Endothelial cell (in vitro differentiated cells): ENCODE results near the gene FGF5. TPM values are rescaled to one million over a fixed set of nuclear protein-coding genes. Genes with fewer than 3 reads are reported as not detected.
"Not testable (repeated sequence)": the region's sequence is repeated elsewhere in the genome, so short reads cannot be mapped to it uniquely, and the experiment has no call there.

Source experiments
- DNase-seq: peaks from one replicate; pipeline ENCODE4 v3.0.0; 2021; ENCODE audit warnings: low spot score
- H3K27ac Mint-ChIP-seq: one replicate; pipeline ENCODE4 v1.8.0; 2021; ENCODE audit warnings: mixed read lengths, inconsistent platforms; ENCODE audit not compliant: unreplicated experiment
- H3K27me3 Mint-ChIP-seq: one replicate; pipeline ENCODE4 v1.8.0; 2021; ENCODE audit warnings: mild to moderate bottlenecking, moderate library complexity, mixed read lengths, inconsistent platforms; ENCODE audit not compliant: unreplicated experiment
- H3K36me3 Mint-ChIP-seq: one replicate; pipeline ENCODE4 v1.8.0; 2021; ENCODE audit warnings: mild to moderate bottlenecking, low read depth, mixed read lengths, inconsistent platforms; ENCODE audit not compliant: unreplicated experiment
- H3K4me1 Mint-ChIP-seq: one replicate; pipeline ENCODE4 v1.8.0; 2021; ENCODE audit warnings: mild to moderate bottlenecking, mixed read lengths, inconsistent platforms; ENCODE audit not compliant: unreplicated experiment
- H3K4me3 Mint-ChIP-seq: one replicate; pipeline ENCODE4 v1.8.0; 2021; ENCODE audit warnings: mild to moderate bottlenecking, mixed read lengths, inconsistent platforms; ENCODE audit not compliant: unreplicated experiment
- H3K9me3 Mint-ChIP-seq: one replicate; pipeline ENCODE4 v1.8.0; 2021; ENCODE audit warnings: mixed read lengths, inconsistent platforms; ENCODE audit not compliant: unreplicated experiment
- CTCF ChIP-seq: fragments of 200-600 bp; sonication (generic); IDR thresholded peaks from one replicate; pipeline ENCODE4 v1.5.0; 2021; ENCODE audit warnings: antibody characterized with exemption; ENCODE audit not compliant: unreplicated experiment
- total RNA-seq: library from RNA; stranded (reverse); fragmentation: NEBNext Ultra II Directional; extraction: Animal tissue kit (Norgen Biotek cat#: 25700); gene quantifications from one replicate; pipeline ENCODE4 v1.2.1, GENCODE V29; 2021; ENCODE audit not compliant: unreplicated experiment

FGF5 gene
- total RNA-seq, 1 donor from 2014 or later = not detected

- no peaks in the 10 kb centered on the region for H3K9me3 Mint-ChIP-seq
- H3K4me1 Mint-ChIP-seq = no peaks in the 10 kb centered on the region
- no peak overlapping the region for H3K27ac Mint-ChIP-seq
- TF ChIP-seq CTCF = no peak
- peaks cover 1% of the 10 kb centered on the region for H3K27me3 Mint-ChIP-seq
- no peak for DNase-seq
- no peaks in the 10 kb centered on the region for H3K36me3 Mint-ChIP-seq
- no peak overlapping the region for H3K4me3 Mint-ChIP-seq
Measured at GRCh38 chr4:80313627-80314026, 47.2 kb downstream of the FGF5 start.

- not testable (repeated sequence) for H3K9me3 Mint-ChIP-seq, H3K4me1 Mint-ChIP-seq, H3K4me3 Mint-ChIP-seq, DNase-seq, H3K36me3 Mint-ChIP-seq, H3K27ac Mint-ChIP-seq, H3K27me3 Mint-ChIP-seq
Measured at GRCh38 chr4:80315848-80316247, 49.4 kb downstream of the FGF5 start.

GRCh38 chr4:80321341-80321740 is 54.9 kb downstream of the FGF5 start:
- DNase-seq = no peak
- no peak overlapping the region for H3K27ac Mint-ChIP-seq
- no peak overlapping the region for H3K4me3 Mint-ChIP-seq
- H3K4me1 Mint-ChIP-seq = no peaks in the 10 kb centered on the region
- peaks cover 3% of the 10 kb centered on the region for H3K27me3 Mint-ChIP-seq
- H3K9me3 Mint-ChIP-seq = no peaks in the 10 kb centered on the region
- TF ChIP-seq CTCF = no peak
- H3K36me3 Mint-ChIP-seq = no peaks in the 10 kb centered on the region

- H3K27ac Mint-ChIP-seq = no peak overlapping the region
- no peaks in the 10 kb centered on the region for H3K36me3 Mint-ChIP-seq
- H3K9me3 Mint-ChIP-seq = no peaks in the 10 kb centered on the region
- peak; percentile 38 for TF ChIP-seq CTCF
- no peak for DNase-seq
- peaks cover 3% of the 10 kb centered on the region for H3K27me3 Mint-ChIP-seq
- H3K4me3 Mint-ChIP-seq = no peak overlapping the region
- H3K4me1 Mint-ChIP-seq = no peaks in the 10 kb centered on the region
Measured at GRCh38 chr4:80321776-80322175, 55.3 kb downstream of the FGF5 start.

- no peak overlapping the region for H3K4me3 Mint-ChIP-seq
- H3K9me3 Mint-ChIP-seq = no peaks in the 10 kb centered on the region
- no peak for DNase-seq
- H3K27me3 Mint-ChIP-seq = peaks cover 3% of the 10 kb centered on the region
- no peak overlapping the region for H3K27ac Mint-ChIP-seq
- no peaks in the 10 kb centered on the region for H3K4me1 Mint-ChIP-seq
- H3K36me3 Mint-ChIP-seq = no peaks in the 10 kb centered on the region
- TF ChIP-seq CTCF = no peak
Measured at GRCh38 chr4:80322716-80323115, 56.3 kb downstream of the FGF5 start.

- no peak for DNase-seq
- H3K27ac Mint-ChIP-seq = no peak overlapping the region
- H3K36me3 Mint-ChIP-seq = no peaks in the 10 kb centered on the region
- H3K27me3 Mint-ChIP-seq = peaks cover 3% of the 10 kb centered on the region
- H3K4me1 Mint-ChIP-seq = no peaks in the 10 kb centered on the region
- TF ChIP-seq CTCF = no peak
- H3K9me3 Mint-ChIP-seq = no peaks in the 10 kb centered on the region
- H3K4me3 Mint-ChIP-seq = no peak overlapping the region
Measured at GRCh38 chr4:80324171-80324570, 57.7 kb downstream of the FGF5 start.
